Common myeloid progenitor, CD34-positive (primary cell): ENCODE measurements around the gene ZNF511.

ENCODE experiments used
- CTCF ChIA-PET: fragments of 350-600 bp; sonication (Branson Sonifier 250); formaldehyde crosslinking; loops from one replicate; lab custom pipeline; 2021; ENCODE audit warnings: antibody characterized with exemption; lab: Charles Lee
- POLR2A ChIA-PET: fragments of 350-600 bp; sonication (Branson Sonifier 250); formaldehyde crosslinking; loops from one replicate; lab custom pipeline; 2021; ENCODE audit warnings: antibody characterized with exemption; lab: Charles Lee
- DNase-seq, 3 donors: peaks; one replicate each; pipeline versions ENCODE4 v3.0.0 to v3.0.0-alpha.2; 2013
- H3K27ac ChIP-seq, 2 experiments: 1 replicate in 1 of 2; 2 replicates in 1 of 2; pipeline ENCODE4 v1.7.0; 2013; ENCODE audit warnings: inconsistent platforms in 2 of 2, low read length in 2 of 2, mild to moderate bottlenecking in 2 of 2, low read depth in 1 of 2, moderate library complexity in 1 of 2; ENCODE audit not compliant: severe bottlenecking in 2 of 2, insufficient read depth in 1 of 2, poor library complexity in 1 of 2
- H3K27me3 ChIP-seq, 5 experiments: replicated peaks in 2 of 5; 1 replicate in 3 of 5; 2 replicates in 2 of 5; pipeline versions ENCODE4 v1.6.1 to v1.7.0; 2013; ENCODE audit warnings: low read length in 4 of 5, mild to moderate bottlenecking in 2 of 5, moderate library complexity in 2 of 5, inconsistent platforms in 1 of 5; ENCODE audit not compliant: insufficient read depth in 5 of 5, control insufficient read depth in 4 of 5
- H3K36me3 ChIP-seq, 4 experiments: 1 replicate in 2 of 4; 2 replicates in 2 of 4; pipeline versions ENCODE4 v1.6.1 to v1.7.0; 2013; ENCODE audit warnings: low read length in 3 of 4, control low read depth in 1 of 4, mild to moderate bottlenecking in 1 of 4; ENCODE audit not compliant: control insufficient read depth in 4 of 4, insufficient read depth in 4 of 4
- H3K4me1 ChIP-seq, 4 experiments: 1 replicate in 3 of 4; 2 replicates in 1 of 4; pipeline versions ENCODE4 v1.6.1 to v1.7.1; 2013; ENCODE audit warnings: low read length in 3 of 4, mild to moderate bottlenecking in 3 of 4, control low read depth in 1 of 4, inconsistent platforms in 1 of 4, moderate library complexity in 1 of 4; ENCODE audit not compliant: control insufficient read depth in 4 of 4, insufficient read depth in 4 of 4; ENCODE audit errors: control extremely low read depth in 1 of 4
- H3K4me3 ChIP-seq, 7 experiments: 1 replicate in 4 of 7; 2 replicates in 3 of 7; pipeline versions ENCODE4 v1.5.1 to v1.7.0; 2013; ENCODE audit warnings: mild to moderate bottlenecking in 7 of 7, low read length in 6 of 7, moderate library complexity in 6 of 7, inconsistent platforms in 2 of 7, low read depth in 2 of 7, control low read depth in 1 of 7; ENCODE audit not compliant: insufficient read depth in 4 of 7, control insufficient read depth in 1 of 7; ENCODE audit errors: extremely low read depth in 1 of 7
- H3K9me3 ChIP-seq, 5 experiments: 1 replicate in 4 of 5; 2 replicates in 1 of 5; pipeline versions ENCODE4 v1.6.1 to v1.7.1; 2013; ENCODE audit warnings: low read length in 4 of 5, mild to moderate bottlenecking in 2 of 5, inconsistent platforms in 1 of 5, low read depth in 1 of 5, moderate library complexity in 1 of 5; ENCODE audit not compliant: control insufficient read depth in 4 of 5, insufficient read depth in 2 of 5; ENCODE audit errors: control extremely low read depth in 1 of 5
- WGBS: methylation state at CpG from one replicate; pipeline ENCODE4 v1.1.5; 2013; ENCODE audit not compliant: insufficient coverage; 5-methylcytosine and 5-hydroxymethylcytosine counted together

ZNF511 gene

GRCh38 chr10:133269367-133269766 is 39.3 kb upstream of the ZNF511 start:
- H3K9me3 ChIP-seq: no peaks in the 10 kb centered on the region
- no peak overlapping the region for H3K4me3 ChIP-seq
- 88% methylated on average over 25 of the region's 26 CpGs for WGBS
- no peak for DNase-seq
- H3K36me3 ChIP-seq: peaks cover 0 to 81% (median 36%) of the 10 kb centered on the region in 4 experiments
- no peaks in the 10 kb centered on the region for H3K27me3 ChIP-seq
- POLR2A ChIA-PET: no interaction called here
- peaks cover 0 to 8% (median 4%) of the 10 kb centered on the region in 4 experiments for H3K4me1 ChIP-seq
- no peak overlapping the region for H3K27ac ChIP-seq
- CTCF ChIA-PET: no interaction called here

- WGBS: 93% methylated on average over 19 of the region's 20 CpGs
- Histone ChIP-seq H3K36me3 (peaks cover 0 to 78% (median 35%) of the 10 kb centered on the region in 4 experiments), H3K4me3 (no peak overlapping the region), H3K4me1 (peaks cover 0 to 16% (median 11%) of the 10 kb centered on the region in 4 experiments), H3K27ac (no peak overlapping the region), H3K9me3 (no peaks in the 10 kb centered on the region), H3K27me3 (no peaks in the 10 kb centered on the region)
- ChIA-PET POLR2A (no interaction called here), CTCF (interaction anchor here (1.0 to 1.3 kb wide), 2 partner anchors 8 to 9 kb away, joined by 4 read pairs; no protein-coding TSS in a partner anchor)
- no peak for DNase-seq
Measured at GRCh38 chr10:133270204-133270603, 38.5 kb upstream of the ZNF511 start.

GRCh38 chr10:133270773-133271297 is 37.9 kb upstream of the ZNF511 start:
- CTCF ChIA-PET: interaction anchor here (1.0 to 1.3 kb wide), 2 partner anchors 9 kb away, joined by 4 read pairs; no protein-coding TSS in a partner anchor
- Histone ChIP-seq H3K4me1 (peaks cover 0 to 22% (median 17%) of the 10 kb centered on the region in 4 experiments), H3K36me3 (peaks cover 0 to 78% (median 35%) of the 10 kb centered on the region in 4 experiments), H3K9me3 (no peaks in the 10 kb centered on the region), H3K4me3 (no peak overlapping the region), H3K27me3 (no peaks in the 10 kb centered on the region), H3K27ac (no peak overlapping the region)
- 97% methylated on average over 19 of the region's 19 CpGs for whole genome bisulfite sequencing
- POLR2A ChIA-PET: no interaction called here
- DNase-seq: no peak

- 90% methylated on average over 32 of the region's 35 CpGs for WGBS
- H3K27ac ChIP-seq: no peak overlapping the region
- ChIA-PET POLR2A (interaction anchor here (5.8 kb wide), 1 partner anchor 8 kb away, joined by 63 read pairs; no protein-coding TSS in a partner anchor), CTCF (no interaction called here)
- H3K27me3 ChIP-seq: no peaks in the 10 kb centered on the region
- H3K9me3 ChIP-seq: no peaks in the 10 kb centered on the region
- peaks cover 0 to 69% (median 33%) of the 10 kb centered on the region in 4 experiments for H3K36me3 ChIP-seq
- H3K4me1 ChIP-seq: peaks cover 0 to 30% (median 26%) of the 10 kb centered on the region in 4 experiments
- H3K4me3 ChIP-seq: no peak overlapping the region
- no peak for DNase-seq
Measured at GRCh38 chr10:133271521-133272300, 37.0 kb upstream of the ZNF511 start.

GRCh38 chr10:133272301-133272963 is 36.3 kb upstream of the ZNF511 start:
- ChIA-PET CTCF (no interaction called here), POLR2A (interaction anchor here (5.8 kb wide), 1 partner anchor 9 kb away, joined by 63 read pairs; no protein-coding TSS in a partner anchor)
- H3K27ac ChIP-seq: no peak overlapping the region
- H3K9me3 ChIP-seq: no peaks in the 10 kb centered on the region
- DNase-seq: no peak
- peaks cover 0 to 63% (median 30%) of the 10 kb centered on the region in 4 experiments for H3K36me3 ChIP-seq
- no peaks in the 10 kb centered on the region for H3K27me3 ChIP-seq
- peaks cover 0 to 37% (median 33%) of the 10 kb centered on the region in 4 experiments for H3K4me1 ChIP-seq
- 94% methylated on average over 20 of the region's 29 CpGs for WGBS
- no peak overlapping the region for H3K4me3 ChIP-seq

- Histone ChIP-seq H3K27me3 (no peaks in the 10 kb centered on the region), H3K36me3 (peaks cover 0 to 59% (median 28%) of the 10 kb centered on the region in 4 experiments), H3K27ac (no peak overlapping the region), H3K4me1 (peaks cover 3 to 42% (median 39%) of the 10 kb centered on the region in 4 experiments), H3K9me3 (no peaks in the 10 kb centered on the region), H3K4me3 (no peak overlapping the region)
- CTCF ChIA-PET: no interaction called here
- POLR2A ChIA-PET: interaction anchor here (5.8 kb wide), 1 partner anchor 9 kb away, joined by 63 read pairs; no protein-coding TSS in a partner anchor
- WGBS: 98% methylated on average over 13 of the region's 25 CpGs
- no peak for DNase-seq
Measured at GRCh38 chr10:133272964-133273420, 35.7 kb upstream of the ZNF511 start.
